AG09319 (cell line): ENCODE measurements around the gene TCF4.

Experiments used
- DNase-seq: peaks from one replicate; pipeline ENCODE4 v3.0.0-alpha.2; 2010; ENCODE audit warnings: low read depth; ENCODE audit errors: extremely low read depth
- CTCF ChIP-seq: IDR thresholded peaks from 2 replicates; pipeline ENCODE4 v1.5.1; 2011; ENCODE audit warnings: low read depth, mild to moderate bottlenecking, inconsistent platforms, low read length, moderate library complexity

TCF4 gene

GRCh38 chr18:55603775-55604174 is 15.8 kb upstream of the TCF4 start:
- TF ChIP-seq CTCF: no peak
- DNase-seq: no peak

- no peak for DNase-seq
- TF ChIP-seq CTCF: no peak
Measured at GRCh38 chr18:55593888-55594287, 5.9 kb upstream of the TCF4 start.

- DNase-seq: no peak
- TF ChIP-seq CTCF: no peak
Measured at GRCh38 chr18:55592572-55592971, 4.6 kb upstream of the TCF4 start.

- no peak for TF ChIP-seq CTCF
- DNase-seq: no peak
Measured at GRCh38 chr18:55592106-55592505, 4.1 kb upstream of the TCF4 start.

GRCh38 chr18:55589625-55590291 is 1.8 kb upstream of the TCF4 start:
- TF ChIP-seq CTCF: peak; percentile 1; the same call in 1 of the 2 replicates
- peak; percentile 92 for DNase-seq

- TF ChIP-seq CTCF: no peak
- no peak for DNase-seq
Measured at GRCh38 chr18:55588870-55589595, 1.0 kb upstream of the TCF4 start.

GRCh38 chr18:55587418-55588110 is 428 bp downstream of the TCF4 start:
- DNase-seq: no peak

More at GRCh38 chr18:55587418-55588110, 428 bp downstream of the TCF4 start:
- no peak for TF ChIP-seq CTCF
